Measurements from ENCODE around the gene FBXL22.

- TF ChIP-seq KAT7 (CRISPR knock-in tag; IDR thresholded peaks at IDR 0.05; ENCODE audit: borderline replicate concordance) (no peak), CTCF (IDR thresholded peaks at IDR 0.05) (no peak), ATF2 (CRISPR knock-in tag; IDR thresholded peaks at IDR 0.05; ENCODE audit: borderline replicate concordance, low read depth) (no peak), GABPB1 (CRISPR knock-in tag; IDR thresholded peaks at IDR 0.05) (no peak), FOXK1 (CRISPR knock-in tag; IDR thresholded peaks at IDR 0.05) (no peak), GRHL2 (CRISPR knock-in tag; IDR thresholded peaks at IDR 0.05; ENCODE audit: insufficient replicate concordance, severe bottlenecking) (no peak), NFYB (CRISPR knock-in tag; conservative IDR thresholded peaks at IDR 0.05; ENCODE audit: low read depth) (no peak), ZSCAN18 (CRISPR knock-in tag; IDR thresholded peaks at IDR 0.05) (no peak), ATF3 (CRISPR knock-in tag; conservative IDR thresholded peaks at IDR 0.05) (no peak), JUN (CRISPR knock-in tag; IDR thresholded peaks at IDR 0.05) (no peak), USF1 (CRISPR knock-in tag; IDR thresholded peaks at IDR 0.05) (peak; percentile 69; the same call in 1 of the 2 replicates)
Observed at GRCh38 chr15:63553388-63553791, 43.8 kb upstream of the FBXL22 start.

All from WTC11 (cell line).